Stimulated activated CD8-positive, alpha-beta memory T cell treated with anti-CD3 and anti-CD28 coated beads, Interleukin-7, amount 100 ng/mL, for 1 hour (primary cell): ENCODE measurements around the gene DNAJC5G.
A peak's percentile ranks its signal among the peaks of the same experiment; 100 is the strongest.
"Not testable (repeated sequence)": the region's sequence is repeated elsewhere in the genome, so short reads cannot be mapped to it uniquely, and the experiment has no call there.

Experiments
- DNase-seq, 2 donors: peaks; one replicate each; pipeline ENCODE4 v3.0.0-alpha.2; 2020; ENCODE audit warnings: low read depth in 2 of 2

The DNAJC5G gene

GRCh38 chr2:27309651-27310050 lies 34.4 kb downstream of the DNAJC5G start:
- DNase-seq, result no peak

GRCh38 chr2:27312152-27312551 lies 36.9 kb downstream of the DNAJC5G start:
- no peak for DNase-seq

DNA sequence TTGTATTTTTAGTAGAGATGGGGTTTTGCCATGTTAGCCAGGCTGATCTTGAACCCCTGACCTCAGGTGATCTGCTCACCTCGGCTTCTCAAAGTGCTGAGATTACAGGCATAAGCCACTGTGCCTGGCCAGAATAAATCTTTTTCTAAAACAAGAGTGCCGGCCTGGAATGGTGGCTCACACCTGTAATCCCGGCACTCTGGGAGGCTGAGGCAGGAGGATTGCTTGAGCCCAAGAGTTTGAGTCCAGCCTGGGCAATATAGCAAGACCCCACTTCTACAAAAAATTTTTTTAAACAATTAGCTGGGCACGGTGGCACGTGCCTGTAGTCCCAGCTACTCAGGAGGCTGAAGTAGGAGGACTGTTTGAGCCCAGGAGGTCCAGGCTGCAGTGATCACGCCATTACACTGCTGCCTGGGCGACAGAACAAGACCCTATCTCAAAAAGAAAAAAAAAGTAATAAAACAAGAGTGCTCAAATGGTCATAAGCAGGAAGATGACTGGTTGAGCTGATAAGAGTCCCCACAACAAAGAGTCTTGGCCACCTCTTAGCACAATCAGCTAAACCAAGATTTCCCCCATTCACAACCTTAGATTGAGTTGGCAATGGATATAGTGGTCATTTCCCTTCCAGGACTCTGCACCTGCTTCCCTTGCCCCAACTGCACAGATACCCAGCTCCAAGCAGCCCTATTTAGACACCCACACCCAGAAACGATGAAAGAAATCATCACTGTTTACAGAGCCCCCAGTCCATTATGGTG lies 38.8 kb downstream of the DNAJC5G start:
- DNase-seq, result no peak

- no peak for DNase-seq
These were observed 39.5 kb downstream of the DNAJC5G start for GRCh38 chr2:27314709-27315108.

DNA sequence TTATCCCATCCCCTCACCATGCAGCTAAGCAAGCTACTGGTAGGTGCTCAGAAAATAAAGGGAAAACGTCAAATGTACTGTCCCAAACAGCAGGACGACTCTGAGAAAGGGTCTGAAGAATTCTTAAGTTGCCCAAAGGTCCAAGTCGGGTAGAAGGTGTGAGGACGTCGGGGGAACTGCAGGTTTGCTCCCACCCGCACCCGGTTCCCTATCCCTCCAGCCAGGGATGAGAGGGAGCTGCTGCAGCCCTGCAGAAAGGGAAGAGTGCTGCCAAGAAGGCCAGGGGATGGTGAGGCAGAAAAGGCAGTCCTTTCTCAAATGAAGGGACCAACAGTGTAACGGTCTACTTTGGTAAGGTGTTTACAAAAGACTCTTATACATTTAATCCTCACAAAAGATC lies 39.9 kb downstream of the DNAJC5G start:
- DNase-seq, result no peak

- no peak for DNase-seq
These were observed 41.6 kb downstream of the DNAJC5G start for GRCh38 chr2:27316655-27317412.

GRCh38 chr2:27319839-27320238 lies 44.6 kb downstream of the DNAJC5G start:
- DNase-seq, result not testable (repeated sequence)

GRCh38 chr2:27320958-27321543 lies 45.8 kb downstream of the DNAJC5G start:
- no peak for DNase-seq

GRCh38 chr2:27322301-27322765 lies 47.1 kb downstream of the DNAJC5G start:
- no peak for DNase-seq

- DNase-seq, result peak; percentile 67 to 77
These were observed 47.7 kb downstream of the DNAJC5G start, which contains the start of gene MPV17 for GRCh38 chr2:27322766-27323595. TSS of gene MPV17 (minus strand) at chr2:27323097. CDS start at chr2:27322517, 580 bp downstream.

GRCh38 chr2:27323596-27324285 lies 48.5 kb downstream of the DNAJC5G start:
- DNase-seq, result no peak

- no peak for DNase-seq
These were observed 49.5 kb downstream of the DNAJC5G start for GRCh38 chr2:27324720-27325119.
